Activated CD4-positive, alpha-beta T cell treated with anti-CD3 and anti-CD28 coated beads, Interleukin-2, amount 50 U/mL, for 48 hours (primary cell): Measurements from ENCODE around the gene SAMMSON.

Experiments used
- DNase-seq, 2 experiments: peaks; one replicate each; pipeline ENCODE4 v3.0.0-alpha.2; 2020

Gene SAMMSON

GRCh38 chr3:70020906-70021660 lies 21.6 kb downstream of the SAMMSON start:
- DNase-seq: no peak

GRCh38 chr3:70028361-70028760 lies 28.8 kb downstream of the SAMMSON start:
- DNase-seq: no peak

GRCh38 chr3:70038693-70039092 lies 39.2 kb downstream of the SAMMSON start:
- no peak for DNase-seq

GRCh38 chr3:70040386-70040785 lies 40.9 kb downstream of the SAMMSON start:
- no peak for DNase-seq

GRCh38 chr3:70042641-70043040 lies 43.1 kb downstream of the SAMMSON start:
- no peak for DNase-seq

GRCh38 chr3:70049761-70050160 lies 50.2 kb downstream of the SAMMSON start:
- no peak for DNase-seq

- no peak for DNase-seq
Observed at GRCh38 chr3:70053293-70053692, 53.8 kb downstream of the SAMMSON start.

- no peak for DNase-seq
Observed at GRCh38 chr3:70056081-70056480, 56.5 kb downstream of the SAMMSON start.

GRCh38 chr3:70057426-70057825 lies 57.9 kb downstream of the SAMMSON start:
- no peak for DNase-seq

- DNase-seq: no peak
Observed at GRCh38 chr3:70061096-70061495, 61.6 kb downstream of the SAMMSON start.

- DNase-seq: no peak
Observed at GRCh38 chr3:70064194-70064779, 64.8 kb downstream of the SAMMSON start.

GRCh38 chr3:70065696-70066253 lies 66.2 kb downstream of the SAMMSON start:
- no peak for DNase-seq

- no peak for DNase-seq
Observed at GRCh38 chr3:70067860-70068521, 68.5 kb downstream of the SAMMSON start.

GRCh38 chr3:70069557-70069956 lies 70.0 kb downstream of the SAMMSON start:
- DNase-seq: no peak

- no peak for DNase-seq
Observed at GRCh38 chr3:70071138-70071537, 71.6 kb downstream of the SAMMSON start.

GRCh38 chr3:70072180-70072579 lies 72.6 kb downstream of the SAMMSON start:
- no peak for DNase-seq

GRCh38 chr3:70072754-70073153 lies 73.2 kb downstream of the SAMMSON start:
- no peak for DNase-seq

GRCh38 chr3:70075101-70075500 lies 75.6 kb downstream of the SAMMSON start:
- no peak for DNase-seq

GRCh38 chr3:70076396-70076795 lies 76.9 kb downstream of the SAMMSON start:
- DNase-seq: no peak

GRCh38 chr3:70078778-70079177 lies 79.2 kb downstream of the SAMMSON start:
- no peak for DNase-seq

GRCh38 chr3:70085613-70086012 lies 86.1 kb downstream of the SAMMSON start:
- no peak for DNase-seq

GRCh38 chr3:70086336-70086735 lies 86.8 kb downstream of the SAMMSON start:
- no peak for DNase-seq

- no peak for DNase-seq
Observed at GRCh38 chr3:70090322-70090913, 90.9 kb downstream of the SAMMSON start.
